Kidney capillary endothelial cell (primary cell): ENCODE results near the gene RBM23.
"Not testable (repeated sequence)": the region's sequence is repeated elsewhere in the genome, so short reads cannot be mapped to it uniquely, and the experiment has no call there.

Source experiments
- DNase-seq: peaks from one replicate; pipeline ENCODE4 v3.0.0-alpha.2; 2018; ENCODE audit warnings: low spot score

RBM23 gene

GRCh38 chr14:22864979-22865378 is 54.0 kb downstream of the RBM23 start:
- no peak for DNase-seq

- DNase-seq, result no peak
Observed at GRCh38 chr14:22861651-22862050, 57.3 kb downstream of the RBM23 start.

GRCh38 chr14:22860377-22860776 is 58.6 kb downstream of the RBM23 start:
- DNase-seq, result not testable (repeated sequence)

- DNase-seq, result no peak
Observed at GRCh38 chr14:22856428-22856827, 62.5 kb downstream of the RBM23 start.

- DNase-seq, result no peak
Observed at GRCh38 chr14:22854963-22855724, 63.8 kb downstream of the RBM23 start.

- DNase-seq, result not testable (repeated sequence)
Observed at GRCh38 chr14:22854296-22854695, 64.7 kb downstream of the RBM23 start.

- peak; percentile 80 for DNase-seq
Observed at GRCh38 chr14:22852940-22853767, 65.8 kb downstream of the RBM23 start.

GRCh38 chr14:22852599-22852939 is 66.4 kb downstream of the RBM23 start:
- no peak for DNase-seq

GRCh38 chr14:22852178-22852577 is 66.8 kb downstream of the RBM23 start:
- DNase-seq, result not testable (repeated sequence)

- DNase-seq, result peak; percentile 99
Observed at GRCh38 chr14:22850944-22851764, 67.8 kb downstream of the RBM23 start.

- no peak for DNase-seq
Observed at GRCh38 chr14:22849212-22849819, 69.6 kb downstream of the RBM23 start.

GRCh38 chr14:22848351-22849164 is 70.4 kb downstream of the RBM23 start:
- DNase-seq, result peak; percentile 73

GRCh38 chr14:22847661-22848341 is 71.1 kb downstream of the RBM23 start:
- no peak for DNase-seq

- no peak for DNase-seq
Observed at GRCh38 chr14:22846811-22847307, 72.1 kb downstream of the RBM23 start.

GRCh38 chr14:22845821-22846625 is 72.9 kb downstream of the RBM23 start:
- no peak for DNase-seq

- DNase-seq, result no peak
Observed at GRCh38 chr14:22845103-22845394, 73.9 kb downstream of the RBM23 start.

GRCh38 chr14:22844221-22845102 is 74.5 kb downstream of the RBM23 start:
- DNase-seq, result no peak
